SK-N-MC (cell line): Measurements from ENCODE around the gene PSMG4.

ENCODE experiments used
- EZH2 ChIP-seq: fragments of 200-600 bp; sonication (generic); IDR thresholded peaks from one replicate; pipeline ENCODE4 v1.6.1; 2017; ENCODE audit warnings: antibody characterized with exemption
- FOXP2 ChIP-seq: optimal IDR thresholded peaks from 2 replicates; pipeline ENCODE3; 2011; ENCODE audit warnings: mild to moderate bottlenecking, moderate library complexity; ENCODE audit not compliant: insufficient read depth; ENCODE audit errors: extremely low read length, control extremely low read depth
- POLR2AphosphoS5 ChIP-seq: IDR thresholded peaks from 2 replicates; pipeline ENCODE4 v1.6.1; 2012; ENCODE audit warnings: mild to moderate bottlenecking, low read depth, low read length, borderline replicate concordance

DNA sequence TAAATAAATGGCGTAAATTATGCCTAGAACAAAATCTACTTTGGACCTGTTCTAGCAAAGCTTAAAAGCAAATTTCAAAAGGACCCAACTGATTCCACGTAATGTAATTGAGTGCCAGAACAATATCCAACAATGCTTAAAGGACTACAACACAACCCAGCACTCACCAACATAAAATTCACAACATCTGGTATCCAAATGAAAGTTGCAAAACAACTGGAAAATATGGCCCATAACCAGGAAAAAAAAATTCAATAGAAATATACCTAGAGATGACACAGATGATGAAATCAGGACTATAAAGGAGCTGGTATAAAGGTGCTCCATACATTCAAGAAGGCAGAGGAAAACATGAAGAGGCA, 45.4 kb upstream of the PSMG4 start:
- TF ChIP-seq POLR2AphosphoS5 (no peak), EZH2 (no peak), FOXP2 (no peak)
